Gastroesophageal sphincter (tissue), 4 donors: Measurements from ENCODE around the gene SKIL. TPM values are rescaled to one million over a fixed set of nuclear protein-coding genes. Genes with fewer than 3 reads are reported as not detected.
"Not testable (repeated sequence)": the region's sequence is repeated elsewhere in the genome, so short reads cannot be mapped to it uniquely, and the experiment has no call there.

Experiments
- ATAC-seq: fragments of 150-250 bp; one replicate; pipeline ENCODE4 v1.9.1; 2016; ENCODE audit warnings: mild to moderate bottlenecking, moderate library complexity
- H3K27ac ChIP-seq, 4 donors: fragments of 200-600 bp; sonication (generic) in 3 of 4; 1 replicate in 3 of 4; 2 replicates in 1 of 4; pipeline ENCODE4 v1.5.1; 2016 to 2019
- H3K27me3 ChIP-seq: fragments of 200-600 bp; sonication (generic); one replicate; pipeline ENCODE4 v1.5.1; 2019
- H3K36me3 ChIP-seq, 2 donors: fragments of 200-600 bp; sonication (generic); one replicate each; pipeline ENCODE4 v1.5.1; 2019; ENCODE audit warnings: control low read depth in 1 of 2
- H3K4me1 ChIP-seq, 3 donors: fragments of 200-600 bp; sonication (generic); 1 replicate in 2 of 3; 2 replicates in 1 of 3; pipeline ENCODE4 v1.5.1; 2016 to 2019; ENCODE audit warnings: control low read depth in 2 of 3
- H3K4me3 ChIP-seq, 2 donors: fragments of 200-600 bp; sonication (generic); one replicate each; pipeline ENCODE4 v1.5.1; 2019; ENCODE audit warnings: mild to moderate bottlenecking in 1 of 2, moderate library complexity in 1 of 2
- H3K9me3 ChIP-seq, 3 donors: fragments of 200-600 bp; sonication (generic); one replicate each; pipeline ENCODE4 v1.5.1; 2017 to 2019; ENCODE audit warnings: control low read depth in 2 of 3
- CTCF ChIP-seq, 4 experiments: fragments of 200-600 bp in 2 of 4; fragments of 450-650 bp in 2 of 4; sonication (generic) in 1 of 4; IDR thresholded peaks; one replicate each; pipeline ENCODE4 v1.5.1; 2017 to 2019; ENCODE audit warnings: antibody characterized with exemption in 4 of 4, mild to moderate bottlenecking in 2 of 4, moderate library complexity in 2 of 4
- EP300 ChIP-seq: sonication (generic); formaldehyde crosslinking; IDR thresholded peaks from one replicate; pipeline ENCODE4 v1.6.1; 2017; ENCODE audit warnings: antibody characterized with exemption, mild to moderate bottlenecking
- POLR2A ChIP-seq, 2 donors: fragments of 450-650 bp; IDR thresholded peaks; one replicate each; pipeline ENCODE4 v1.6.1; 2017; ENCODE audit warnings: antibody characterized with exemption in 2 of 2, mild to moderate bottlenecking in 2 of 2, moderate library complexity in 1 of 2
- POLR2AphosphoS5 ChIP-seq: sonication (generic); formaldehyde crosslinking; IDR thresholded peaks from one replicate; pipeline ENCODE4 v1.6.1; 2017; ENCODE audit warnings: antibody characterized with exemption
- WGBS, 2 donors: methylation state at CpG; one replicate each; pipeline ENCODE4 v1.1.5; 2018; ENCODE audit warnings: low coverage in 1 of 2; 5-methylcytosine and 5-hydroxymethylcytosine counted together
- total RNA-seq, 4 donors: library from RNA; depleted of rRNA; stranded (reverse); fragments of >200 nt; gene quantifications; one replicate each; pipeline ENCODE4 v1.1.0, GENCODE V29; 2016

The SKIL gene
- total RNA-seq, 4 donors from 2014 or later, result 29.1 to 52.8 (median 35.9) TPM

GRCh38 chr3:170327040-170327808 lies 30.3 kb upstream of the SKIL start:
- no peaks in the 10 kb centered on the region for H3K27me3 ChIP-seq
- no peaks in the 10 kb centered on the region for H3K36me3 ChIP-seq
- WGBS, 2 donors, result 80% methylated on average over 1 of the region's 24 CpGs; no CpG with 5 or more reads in 1 of the 2 donors
- H3K4me1 ChIP-seq, result no peaks in the 10 kb centered on the region
- no peak overlapping the region for H3K27ac ChIP-seq
- no peak overlapping the region for H3K4me3 ChIP-seq
- no peak for ATAC-seq
- TF ChIP-seq CTCF (IDR thresholded peaks at IDR 0.05) (no peak), POLR2A (IDR thresholded peaks at IDR 0.05) (no peak), POLR2AphosphoS5 (no peak), EP300 (no peak)
- H3K9me3 ChIP-seq, result peaks cover 0 to 8% (median 0%) of the 10 kb centered on the region in 3 donors

- not testable (repeated sequence) for H3K4me3 ChIP-seq, H3K4me1 ChIP-seq, H3K27me3 ChIP-seq, H3K36me3 ChIP-seq, ATAC-seq, H3K27ac ChIP-seq, H3K9me3 ChIP-seq
- WGBS, 2 donors, result 83 to 88% methylated on average over 6 of the region's 7 CpGs
These were observed 29.5 kb upstream of the SKIL start for GRCh38 chr3:170327868-170328548.

GRCh38 chr3:170330366-170330765 lies 27.1 kb upstream of the SKIL start:
- Histone ChIP-seq H3K27me3 (no peaks in the 10 kb centered on the region), H3K36me3 (no peaks in the 10 kb centered on the region), H3K9me3 (peaks cover 0 to 8% (median 0%) of the 10 kb centered on the region in 3 donors), H3K27ac (no peak overlapping the region), H3K4me1 (no peaks in the 10 kb centered on the region), H3K4me3 (no peak overlapping the region)
- no peak for ATAC-seq
- WGBS, 2 donors, result 73 to 91% methylated on average over 4 to 5 of the region's 5 CpGs
- TF ChIP-seq POLR2A (IDR thresholded peaks at IDR 0.05), result no peak
- TF ChIP-seq EP300, result no peak
- TF ChIP-seq POLR2AphosphoS5, result no peak

GRCh38 chr3:170331143-170331542 lies 26.4 kb upstream of the SKIL start:
- TF ChIP-seq POLR2A (IDR thresholded peaks at IDR 0.05) (no peak), CTCF (IDR thresholded peaks at IDR 0.05) (no peak)
- WGBS, 2 donors, result 57 to 81% methylated on average over 2 to 4 of the region's 4 CpGs
- H3K27ac ChIP-seq, result no peak overlapping the region
- H3K9me3 ChIP-seq, result peaks cover 0 to 8% (median 0%) of the 10 kb centered on the region in 3 donors
- H3K36me3 ChIP-seq, result no peaks in the 10 kb centered on the region
- no peaks in the 10 kb centered on the region for H3K27me3 ChIP-seq
- no peaks in the 10 kb centered on the region for H3K4me1 ChIP-seq
- no peak overlapping the region for H3K4me3 ChIP-seq
- no peak for ATAC-seq

- Histone ChIP-seq H3K4me3 (no peak overlapping the region), H3K27me3 (no peaks in the 10 kb centered on the region), H3K4me1 (no peaks in the 10 kb centered on the region), H3K9me3 (no peaks in the 10 kb centered on the region), H3K36me3 (no peaks in the 10 kb centered on the region), H3K27ac (no peak overlapping the region)
- TF ChIP-seq POLR2A (IDR thresholded peaks at IDR 0.05) (no peak), CTCF (IDR thresholded peaks at IDR 0.05) (no peak), POLR2AphosphoS5 (no peak), EP300 (no peak)
- no peak for ATAC-seq
- 71 to 90% methylated on average over 3 of the region's 3 CpGs for WGBS, 2 donors
These were observed 20.1 kb upstream of the SKIL start for GRCh38 chr3:170337420-170337819.
